ENCODE results near the gene STMP1.

STMP1 gene

DNA sequence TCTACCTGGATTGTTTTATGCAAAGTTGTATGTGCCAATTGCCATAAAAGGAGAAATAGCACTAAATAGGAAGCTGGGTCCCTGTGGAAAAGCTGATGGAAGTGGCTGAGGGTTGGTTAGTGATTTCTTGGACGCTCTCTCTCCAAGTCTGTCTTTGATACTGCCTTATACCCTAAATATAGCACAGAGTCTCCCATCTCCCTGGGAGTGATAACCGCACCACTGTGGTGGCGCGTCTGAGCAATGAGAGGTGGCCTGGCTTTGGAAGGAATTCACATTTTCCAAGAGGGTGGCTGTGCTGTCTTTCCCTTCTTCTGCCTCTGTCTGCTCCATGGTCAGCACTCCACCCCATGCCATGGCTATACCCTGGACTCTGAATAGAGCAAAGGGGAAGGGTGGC is 31.2 kb downstream of the STMP1 start:
- no peak for DNase-seq

DNA sequence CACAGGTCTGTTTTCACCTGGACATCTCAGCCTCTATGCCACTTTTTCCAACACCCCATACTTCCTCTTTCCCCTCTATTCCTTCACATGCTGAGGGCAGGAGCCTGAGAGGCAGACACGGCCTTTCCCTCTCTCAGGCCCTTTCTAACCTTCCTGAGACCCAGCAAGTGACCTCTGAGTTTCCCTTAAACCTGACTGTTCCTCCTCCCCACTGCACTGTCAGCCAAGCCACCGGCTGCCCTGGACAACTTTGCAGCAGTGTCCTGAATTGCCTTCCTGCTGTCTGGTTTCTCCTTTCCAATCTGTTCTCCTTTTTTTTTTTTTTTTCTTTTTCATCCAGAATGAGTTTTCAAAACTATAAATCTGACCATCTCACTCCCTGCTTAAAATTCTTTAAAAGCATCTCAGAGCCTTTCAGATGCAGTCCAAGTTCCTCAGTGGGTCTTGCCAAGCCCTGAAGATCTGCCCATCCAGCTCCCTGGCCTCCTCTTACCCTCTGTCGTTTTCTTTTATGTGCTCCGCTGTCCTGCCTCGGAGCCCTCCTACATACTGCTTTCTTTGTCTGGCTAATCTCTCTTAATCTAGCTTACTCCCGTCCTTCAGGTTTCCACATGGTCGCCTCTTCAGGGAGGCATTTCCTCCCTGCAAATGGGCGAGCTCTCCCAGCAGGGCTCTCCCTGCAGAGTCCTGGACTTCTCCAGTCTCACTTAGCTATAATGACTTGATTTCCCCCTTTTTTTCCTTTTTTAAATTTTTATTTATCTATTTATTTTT is 35.1 kb downstream of the STMP1 start:
- no peak for DNase-seq

DNA sequence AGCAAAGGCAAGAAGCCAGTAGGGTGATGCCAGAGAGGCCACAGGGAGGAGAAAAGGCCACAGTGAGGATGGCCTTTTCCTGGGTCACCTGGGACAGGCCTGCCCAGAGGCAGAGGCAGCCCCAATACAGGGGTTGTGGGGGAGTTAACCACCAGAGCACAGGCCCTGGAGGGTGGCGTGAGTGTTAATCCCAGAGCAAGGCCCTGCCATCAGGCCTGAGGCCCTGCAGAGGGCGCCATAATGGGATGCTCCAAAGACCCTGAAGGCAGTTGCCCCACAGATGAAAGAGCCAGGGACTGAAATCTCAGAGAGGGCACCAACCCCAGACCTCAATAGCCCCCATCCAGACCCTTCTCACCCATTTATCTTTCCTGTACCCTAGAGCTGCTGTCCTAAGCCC is 41.8 kb downstream of the STMP1 start:
- no peak for DNase-seq

DNA sequence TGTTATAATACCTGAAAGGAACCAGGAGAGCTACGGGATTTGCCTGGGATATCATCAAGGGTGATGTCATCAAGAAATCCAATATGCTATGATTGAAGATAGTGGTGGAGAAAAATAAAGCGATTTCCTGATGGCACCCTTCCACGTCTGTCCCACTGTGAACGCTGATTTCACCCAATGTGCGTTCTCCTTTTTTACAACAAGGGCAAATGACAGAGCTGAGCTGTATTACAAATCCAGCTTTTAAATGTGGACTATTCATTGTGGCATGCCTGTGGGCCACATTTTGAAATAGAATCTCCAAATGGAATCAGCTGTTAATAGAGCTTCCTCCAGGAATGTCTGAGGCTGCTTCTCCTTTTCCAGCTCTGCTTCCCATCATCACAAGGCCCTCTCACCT is 42.4 kb downstream of the STMP1 start:
- no peak for DNase-seq

DNA sequence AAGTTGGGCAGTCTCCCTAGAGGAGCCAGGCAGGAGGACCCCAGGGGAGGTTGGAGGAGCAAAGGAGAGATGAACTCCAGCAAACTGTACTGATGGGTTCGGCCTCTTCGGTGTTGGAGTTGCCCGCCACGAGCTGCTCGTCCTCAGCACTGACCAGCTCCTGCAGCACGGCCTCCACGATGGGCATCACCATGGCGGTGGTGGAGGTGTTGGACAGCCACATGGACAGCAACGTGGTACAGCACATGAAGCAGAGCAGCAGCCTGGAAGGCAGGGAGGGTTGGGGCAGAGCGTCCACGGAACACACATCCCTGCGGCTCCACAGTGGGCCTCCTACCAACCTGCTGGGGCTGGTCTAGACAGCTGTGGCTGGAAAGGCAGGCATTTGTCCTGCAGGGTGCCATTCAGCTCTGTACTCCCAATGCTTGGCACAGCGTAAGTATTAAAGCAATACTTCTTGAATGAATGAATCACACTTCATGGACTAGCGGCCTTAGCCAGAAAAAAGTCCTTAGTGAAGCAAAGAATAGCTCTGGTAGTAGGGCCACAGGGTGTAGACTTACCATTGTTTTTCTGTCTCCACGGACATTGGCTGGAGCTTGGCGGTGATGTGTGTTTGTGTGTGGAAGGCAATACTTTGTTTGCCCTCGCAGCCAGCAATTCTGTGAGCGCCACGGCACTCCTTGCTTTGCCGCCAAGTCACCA is 43.9 kb downstream of the STMP1 start:
- DNase-seq: no peak

DNA sequence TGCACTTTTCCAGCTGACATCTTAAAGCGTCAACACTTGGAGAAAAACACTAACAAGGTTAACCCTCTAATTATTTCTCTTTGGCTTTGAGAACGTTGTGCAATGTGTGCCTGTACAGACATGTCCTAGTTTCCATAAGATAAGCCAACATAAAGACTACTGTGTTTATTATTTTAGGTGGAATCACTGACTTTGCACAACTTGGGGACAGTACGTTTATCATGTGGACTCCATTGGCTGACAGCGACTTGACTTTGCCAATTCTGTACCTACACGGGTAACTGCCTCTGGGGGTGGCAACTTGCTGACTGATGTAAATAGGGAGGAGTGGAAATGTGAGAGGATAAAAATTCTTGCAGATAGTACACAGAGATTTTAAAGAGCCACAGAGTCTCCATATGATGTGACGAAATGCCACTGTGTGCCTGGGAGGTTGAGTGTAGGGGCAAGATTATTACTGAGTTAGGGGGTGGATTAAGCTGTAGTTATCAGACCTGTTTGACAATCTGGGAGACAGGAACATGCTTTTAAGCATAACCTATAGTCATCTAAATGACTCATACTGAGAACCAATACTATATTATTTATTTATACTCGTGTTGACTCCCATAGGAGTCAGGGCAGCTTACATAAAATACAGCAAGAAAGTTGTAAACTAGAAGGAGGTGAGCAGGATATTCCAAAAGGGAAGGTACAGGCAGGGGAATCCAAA is 44.7 kb downstream of the STMP1 start:
- no peak for DNase-seq

DNA sequence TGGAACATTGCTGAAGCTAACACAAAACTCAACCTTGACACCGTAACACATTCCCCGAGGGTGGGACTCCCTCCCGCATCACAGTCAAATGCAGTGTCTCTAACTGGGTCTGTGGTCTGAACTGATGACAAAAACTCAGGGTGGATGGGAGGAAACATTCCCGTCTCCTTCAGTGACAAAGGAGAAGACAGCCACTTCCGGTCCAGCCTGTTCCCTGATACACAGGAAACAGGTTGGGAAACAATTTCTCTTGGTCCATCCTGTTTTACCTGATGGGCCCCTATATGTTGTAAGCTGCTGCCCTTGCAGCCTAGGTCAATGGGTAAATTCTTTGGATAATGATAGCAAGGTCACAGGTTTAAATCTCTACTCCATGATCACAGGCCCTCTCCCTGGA is 45.3 kb downstream of the STMP1 start:
- DNase-seq: no peak

DNA sequence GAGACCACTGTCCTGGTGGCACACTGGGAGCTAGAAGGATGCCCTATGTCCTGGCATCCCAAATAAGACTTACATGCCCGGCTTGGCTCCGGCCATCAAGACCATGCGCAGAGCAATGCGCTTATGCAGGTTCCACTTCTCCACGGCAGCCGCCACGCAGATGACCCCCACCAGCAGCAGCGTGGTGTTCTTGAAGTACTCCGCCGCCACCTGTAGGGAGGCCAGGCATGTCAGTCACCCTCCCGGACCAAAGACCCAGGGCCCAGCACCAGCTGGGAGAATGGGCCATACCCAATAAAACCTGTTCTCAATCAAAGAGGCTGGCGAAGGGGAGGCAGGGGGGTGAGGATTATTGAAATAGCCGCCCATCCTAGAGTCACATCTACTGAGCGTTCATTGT is 45.7 kb downstream of the STMP1 start:
- no peak for DNase-seq

DNA sequence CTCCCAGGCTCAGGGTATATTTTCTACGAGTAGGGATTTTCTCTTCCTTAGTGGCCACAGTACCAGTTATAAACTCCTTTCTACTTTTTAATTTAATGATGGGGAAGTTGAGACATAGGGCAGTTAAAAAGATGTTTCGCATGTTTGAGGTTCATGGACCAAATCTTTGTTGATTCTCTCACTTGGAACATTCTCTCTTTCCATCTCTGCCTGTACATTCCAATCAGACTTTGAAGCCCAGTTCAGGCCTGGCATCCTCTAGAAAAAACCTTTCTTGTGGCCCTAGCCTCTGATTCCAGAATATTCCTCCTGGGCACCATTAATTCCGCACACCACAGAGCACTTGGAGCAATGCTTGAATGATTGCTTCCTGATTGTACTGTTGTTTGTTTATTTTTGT is 47.2 kb downstream of the STMP1 start:
- DNase-seq: no peak

DNA sequence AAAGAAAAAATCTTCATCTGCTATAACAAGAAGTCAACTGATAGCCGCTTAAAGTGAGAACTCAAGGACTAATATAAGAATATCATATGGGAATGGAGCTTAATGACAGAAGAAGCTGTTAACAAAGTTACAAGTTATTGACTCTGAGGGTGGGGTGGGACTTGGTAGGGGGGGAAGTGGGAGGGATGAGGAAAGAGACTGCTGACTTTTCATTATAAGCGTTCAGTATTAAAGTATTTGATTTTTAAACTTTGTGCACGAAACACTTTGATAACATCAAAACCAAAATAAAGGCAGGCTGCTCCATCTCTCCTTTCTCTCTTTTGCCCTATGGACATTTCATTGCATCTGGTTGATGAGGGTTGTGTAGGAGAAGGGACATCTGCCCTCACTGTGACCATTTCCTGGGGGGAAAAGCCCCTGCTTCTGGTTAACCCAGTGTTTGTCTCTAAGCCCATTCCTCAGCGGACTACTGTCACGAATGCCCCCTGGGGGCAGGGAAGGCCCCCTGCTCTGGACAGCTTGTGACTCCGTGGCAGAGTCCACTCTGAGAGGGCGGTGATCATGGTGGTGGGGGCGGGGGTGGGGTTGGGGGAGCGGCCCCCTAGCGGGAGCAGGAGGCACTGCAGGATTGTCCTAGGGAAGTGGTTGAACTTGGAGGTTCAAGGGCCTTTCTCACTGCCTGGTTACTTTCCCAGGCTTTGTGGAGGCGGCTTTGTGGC is 48.3 kb downstream of the STMP1 start:
- no peak for DNase-seq

DNA sequence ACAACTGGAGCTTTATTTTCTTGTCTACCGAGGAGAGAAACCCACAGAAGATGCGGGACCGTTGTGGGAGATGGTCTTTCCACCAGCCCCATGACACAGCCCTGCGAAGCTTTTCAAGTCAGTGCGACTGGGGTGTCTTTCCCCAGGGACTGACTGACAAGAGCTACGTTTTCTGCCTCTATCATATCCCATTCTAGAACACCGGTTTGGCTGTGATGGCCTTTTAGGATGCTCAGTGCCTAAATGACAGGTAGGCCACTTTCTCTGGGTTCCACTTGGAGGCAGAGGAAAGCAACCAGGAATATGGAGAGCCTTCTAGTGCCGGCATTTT is 48.8 kb downstream of the STMP1 start:
- DNase-seq: no peak

DNA sequence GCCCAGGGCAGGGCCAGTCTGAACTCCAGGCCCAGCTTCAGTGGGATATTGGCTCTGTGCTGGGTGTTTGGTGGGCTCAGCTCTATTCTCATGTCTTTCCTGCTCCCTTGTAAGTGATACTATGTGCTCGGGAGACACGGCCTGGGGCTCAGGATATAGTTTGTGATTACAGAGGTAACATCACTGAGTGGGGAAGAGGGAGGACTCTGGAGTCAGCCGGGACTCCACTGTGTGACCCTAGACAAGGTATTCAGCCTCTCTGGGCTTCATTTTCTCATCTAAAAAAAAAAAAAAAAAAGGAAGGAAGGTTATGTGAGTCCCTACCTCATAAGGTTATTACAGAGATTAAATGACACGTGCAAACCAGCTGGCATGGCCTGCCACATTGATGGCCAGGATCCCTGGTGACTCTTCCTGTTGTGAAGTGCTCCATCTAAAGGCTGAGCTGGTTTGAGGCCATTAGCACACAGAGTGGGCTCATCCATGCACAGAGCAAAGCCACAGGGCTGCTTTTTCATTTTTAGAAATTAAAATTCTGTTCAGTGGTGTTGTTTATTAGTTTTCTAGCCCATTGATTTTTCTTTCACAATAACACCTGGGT is 50.0 kb downstream of the STMP1 start:
- DNase-seq: no peak

DNA sequence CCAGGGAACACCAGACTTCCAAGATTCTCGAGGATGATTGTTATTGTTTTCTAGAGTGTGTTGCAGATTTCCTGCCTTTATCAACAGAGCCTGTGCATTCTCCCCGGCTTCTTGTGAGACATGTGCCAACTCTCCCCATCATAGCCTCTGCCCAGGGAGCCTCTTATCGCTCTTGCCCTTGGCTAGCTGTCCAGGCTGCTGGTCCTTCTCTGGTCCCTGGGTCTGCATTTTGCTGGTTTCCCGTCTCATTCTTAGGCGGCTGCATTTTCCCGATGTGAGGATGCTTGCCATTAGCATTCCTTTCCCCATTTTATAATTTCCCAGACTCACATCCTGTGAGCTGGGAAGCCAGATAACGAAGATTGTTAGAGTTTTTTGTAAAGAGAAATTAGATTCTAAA is 50.5 kb downstream of the STMP1 start:
- DNase-seq: no peak

DNA sequence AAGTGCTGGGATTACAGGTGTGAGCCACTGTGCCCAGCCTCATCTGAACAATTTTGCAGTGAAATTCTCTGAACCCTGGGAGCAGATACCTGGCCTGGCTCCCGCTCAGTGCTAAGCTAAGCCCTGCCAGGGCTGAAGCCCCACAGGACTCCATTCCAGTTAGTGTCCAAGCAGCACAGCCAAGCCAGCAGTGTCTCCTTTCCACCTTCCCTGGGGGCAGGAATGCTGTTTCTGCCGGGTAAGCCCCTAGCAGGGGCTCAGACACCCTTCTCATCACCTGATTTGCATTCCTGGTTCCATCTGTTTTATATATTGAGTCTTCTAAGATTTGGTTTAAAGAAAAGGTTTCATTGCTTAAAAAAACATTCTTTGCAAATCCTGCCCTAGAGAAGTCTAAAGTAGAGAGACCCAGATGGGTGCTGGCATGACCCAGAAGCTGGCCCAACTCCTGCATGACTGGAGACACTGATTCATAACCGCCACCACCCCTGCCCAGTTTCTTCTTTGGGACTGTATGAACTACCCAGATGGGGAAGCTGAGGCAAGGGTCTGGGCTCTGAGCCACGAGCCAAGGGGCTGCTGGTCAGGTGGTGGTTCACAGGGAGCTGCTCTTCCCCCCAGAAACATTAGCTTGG is 51.6 kb downstream of the STMP1 start:
- DNase-seq: no peak

DNA sequence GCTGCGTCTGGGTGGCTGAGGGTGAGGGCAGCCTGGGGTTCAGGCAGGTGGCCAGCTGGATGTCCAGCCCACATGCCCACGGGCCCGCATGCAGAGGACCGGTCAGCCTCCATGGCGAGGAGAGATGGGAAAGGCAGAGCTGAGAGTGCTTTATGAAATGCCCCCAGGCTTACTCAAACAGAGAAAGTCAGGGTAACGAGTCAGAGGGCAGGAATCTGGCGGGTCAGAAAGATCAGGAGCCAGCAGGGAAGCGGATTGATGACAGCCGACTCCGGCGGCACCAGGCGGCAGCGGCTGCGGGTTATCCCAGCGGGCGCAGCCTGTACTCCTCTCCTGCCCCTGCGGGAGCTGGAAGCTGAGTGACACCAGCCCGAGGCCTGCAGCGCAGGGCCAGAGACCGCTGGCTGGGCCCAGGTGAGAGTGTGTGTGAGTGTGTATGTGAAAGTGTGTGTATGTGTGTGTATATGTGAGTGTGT is 52.3 kb downstream of the STMP1 start:
- no peak for DNase-seq

DNA sequence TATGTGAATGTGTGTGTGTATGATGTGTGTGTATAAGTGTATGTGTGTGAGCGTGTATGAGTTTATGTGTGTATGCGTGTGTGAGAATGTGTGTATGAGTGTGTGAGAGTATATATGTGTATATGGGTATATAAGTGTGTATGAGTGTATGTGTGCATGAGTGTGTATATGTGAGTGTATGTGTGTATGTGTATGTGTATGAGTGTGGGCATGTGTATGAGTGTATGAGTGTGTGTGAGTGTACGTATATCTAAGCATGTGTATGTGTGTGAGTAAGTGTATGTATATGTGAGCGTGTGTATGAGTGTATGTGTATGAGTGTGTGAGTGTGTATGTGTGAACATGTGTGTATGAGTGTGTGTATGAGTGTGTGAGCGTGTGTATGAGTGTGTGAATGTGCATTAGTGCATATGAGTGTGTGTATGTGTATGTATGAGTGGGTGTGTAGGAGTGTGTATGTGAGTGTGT is 52.8 kb downstream of the STMP1 start:
- DNase-seq: no peak

DNA sequence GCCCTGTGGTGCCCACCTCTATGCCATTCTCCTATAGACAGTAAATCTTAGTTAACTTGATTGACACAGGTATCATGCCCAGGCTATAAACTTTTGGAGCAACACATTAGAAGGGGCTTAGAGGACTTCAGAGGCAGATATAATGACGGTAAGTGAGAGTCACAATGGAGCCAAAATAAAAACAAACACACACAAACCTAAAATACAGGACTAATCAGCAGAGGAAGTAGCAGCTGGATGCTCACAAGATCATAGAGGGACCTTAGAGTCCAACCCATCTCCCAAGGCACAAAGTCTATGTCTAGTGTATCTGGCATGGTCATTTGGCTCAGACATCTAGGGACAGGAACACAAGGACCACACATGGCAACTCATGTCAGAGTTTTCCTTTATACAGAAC is 53.4 kb downstream of the STMP1 start:
- no peak for DNase-seq

DNA sequence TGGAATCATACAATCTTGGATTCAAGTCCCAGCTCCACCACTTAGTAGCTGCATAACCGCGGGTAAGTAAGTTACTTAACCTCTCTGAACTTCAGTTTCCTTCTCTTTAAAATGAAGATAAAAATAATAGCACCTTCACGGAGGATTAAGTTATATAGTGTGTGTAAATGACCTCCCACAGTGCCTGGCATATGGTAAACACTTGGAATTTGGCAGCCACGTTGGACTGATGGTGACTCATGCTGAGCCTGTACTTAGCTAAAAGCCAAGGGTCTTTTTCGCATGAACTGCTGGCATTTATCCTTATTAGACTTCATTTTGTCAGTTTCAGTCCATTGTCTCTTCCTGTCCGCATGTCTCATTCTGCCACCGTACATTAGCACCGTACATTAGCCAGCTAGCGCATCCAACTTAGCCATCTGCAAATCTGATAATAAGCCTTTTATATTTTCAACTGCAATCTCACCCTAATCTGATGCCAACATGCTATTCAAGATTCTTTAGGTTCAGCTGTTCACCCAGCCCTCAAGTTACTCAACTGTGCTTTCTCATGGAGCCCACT is 54.4 kb downstream of the STMP1 start:
- peak in 1 of 51 donors; percentile 3 for DNase-seq

DNA sequence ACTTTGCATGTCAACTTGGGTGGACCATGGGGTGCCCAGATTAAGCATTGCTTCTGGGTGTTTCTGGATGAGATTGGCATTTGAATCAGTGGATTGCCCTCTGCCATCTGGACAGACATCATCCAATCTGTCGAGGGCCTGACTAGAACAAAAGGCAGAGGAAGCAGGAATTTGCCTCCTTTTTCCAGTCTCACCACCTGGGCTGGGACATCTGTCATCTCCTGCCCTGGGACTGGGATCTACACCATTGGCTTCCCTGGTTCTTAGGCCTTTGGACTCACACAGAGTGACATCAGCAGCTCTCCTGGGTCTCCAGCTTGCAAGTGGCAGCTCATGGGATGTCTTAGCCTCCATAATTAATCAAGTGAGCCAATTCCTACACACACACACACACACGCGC is 55.4 kb downstream of the STMP1 start:
- DNase-seq: no peak

DNA sequence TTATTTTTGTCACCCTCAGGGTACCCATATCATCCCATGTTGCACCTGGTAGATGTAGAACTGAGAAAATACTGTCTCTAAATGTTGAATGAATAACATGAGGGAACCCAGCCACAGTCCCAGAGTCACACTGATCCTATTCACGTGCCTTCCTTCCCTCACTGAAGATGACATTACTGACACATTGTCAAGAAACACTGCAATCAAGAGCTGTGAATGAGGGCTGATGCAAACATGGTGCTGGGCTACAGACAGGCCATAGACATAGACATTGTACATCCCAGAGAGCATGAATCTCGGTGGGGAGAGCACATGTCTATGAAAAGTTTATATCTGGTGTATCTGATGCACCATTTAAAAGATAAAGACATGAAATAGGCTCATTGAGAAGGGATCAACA is 55.9 kb downstream of the STMP1 start:
- DNase-seq: no peak

Measured in hypothalamus (tissue), 51 donors.